Measurements from ENCODE around the gene AUTS2. TPM values are rescaled to one million over a fixed set of nuclear protein-coding genes. Genes with fewer than 3 reads are reported as not detected.

Gene AUTS2
- total RNA-seq, 1 donor from 2014 or later = 119 TPM

DNA sequence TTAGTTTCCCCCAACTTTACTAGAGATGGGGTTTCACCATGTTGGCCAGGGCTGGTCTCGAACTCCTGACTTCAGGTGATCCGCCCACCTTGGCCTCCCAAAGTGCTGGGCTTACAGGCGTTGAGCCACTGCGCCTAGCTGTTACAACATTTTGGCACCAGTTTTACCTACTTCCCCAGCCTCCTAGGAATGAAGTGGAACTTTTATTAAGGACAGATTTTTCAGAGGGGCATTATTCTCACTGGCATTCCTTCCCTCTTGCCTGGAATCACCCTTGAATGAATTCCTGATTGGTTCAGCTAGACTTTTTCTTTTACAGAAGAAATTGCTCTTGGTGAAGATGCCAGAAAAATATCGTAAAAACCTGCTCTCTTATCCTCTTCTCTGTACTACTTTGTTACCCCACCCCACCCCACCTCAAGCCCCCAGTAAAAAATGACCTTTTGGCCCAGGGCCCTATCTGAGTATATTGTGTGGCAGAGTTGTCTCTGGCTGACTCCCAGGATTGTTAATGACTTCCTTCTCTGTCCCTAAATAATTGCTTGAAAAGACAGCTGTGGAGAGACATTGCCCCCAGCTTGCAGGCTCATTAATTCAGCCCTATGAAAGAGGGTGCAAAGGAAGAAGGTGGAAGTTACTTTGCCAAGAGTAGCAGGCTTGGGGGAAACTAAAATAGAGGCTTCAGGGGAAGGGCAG, 189.6 kb downstream of the AUTS2 start:
- no peak for DNase-seq (ENCODE audit: low spot score)

DNA sequence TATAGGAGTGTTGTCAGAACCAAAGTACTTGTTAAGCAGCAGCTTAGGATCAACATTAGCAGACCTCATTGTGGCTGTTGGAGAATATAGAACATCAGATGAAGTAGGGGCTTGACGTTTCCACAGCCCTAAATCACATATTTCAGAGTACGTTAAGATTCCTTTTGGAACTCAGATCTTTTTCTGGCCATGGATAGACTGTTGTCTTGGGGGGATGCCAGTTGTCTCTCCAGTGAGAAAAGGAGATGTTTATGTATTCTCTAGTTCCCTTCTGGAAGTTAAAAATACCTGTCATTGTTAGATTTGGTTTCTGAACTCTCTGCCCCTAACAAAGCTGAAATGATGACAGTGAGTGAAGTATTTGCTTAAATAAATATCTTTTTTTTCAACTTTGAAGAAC, 191.3 kb downstream of the AUTS2 start:
- DNase-seq (ENCODE audit: low spot score) = no peak

GRCh38 chr7:69790977-69791724, 192.9 kb downstream of the AUTS2 start:
- DNase-seq (ENCODE audit: low spot score) = no peak

DNA sequence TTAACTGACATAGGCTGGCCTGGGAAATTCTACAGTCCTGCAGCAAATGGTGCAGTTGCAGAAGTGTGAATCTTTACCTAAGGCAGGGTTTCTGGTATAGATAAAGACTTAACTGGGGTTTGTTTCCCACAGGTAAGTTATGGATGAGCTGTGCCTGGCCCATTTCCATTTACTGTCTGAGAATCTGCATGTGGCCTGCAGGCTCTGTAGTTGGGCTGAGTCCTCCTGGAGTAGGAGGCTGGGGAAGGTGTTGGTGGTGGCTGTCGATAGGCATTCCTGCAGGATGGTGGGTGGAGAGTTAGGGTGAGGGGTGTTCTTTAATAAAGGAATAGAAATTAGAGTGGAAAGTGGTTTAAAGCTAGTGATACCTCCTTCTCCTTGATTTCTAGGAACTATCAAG, 193.5 kb downstream of the AUTS2 start:
- no peak for DNase-seq (ENCODE audit: low spot score)

GRCh38 chr7:69795932-69796331, 197.7 kb downstream of the AUTS2 start:
- DNase-seq (ENCODE audit: low spot score) = no peak

GRCh38 chr7:69796416-69796815, 198.1 kb downstream of the AUTS2 start:
- no peak for DNase-seq (ENCODE audit: low spot score)

- DNase-seq (ENCODE audit: low spot score) = no peak
Observed at GRCh38 chr7:69799048-69799697, 200.9 kb downstream of the AUTS2 start.

DNA sequence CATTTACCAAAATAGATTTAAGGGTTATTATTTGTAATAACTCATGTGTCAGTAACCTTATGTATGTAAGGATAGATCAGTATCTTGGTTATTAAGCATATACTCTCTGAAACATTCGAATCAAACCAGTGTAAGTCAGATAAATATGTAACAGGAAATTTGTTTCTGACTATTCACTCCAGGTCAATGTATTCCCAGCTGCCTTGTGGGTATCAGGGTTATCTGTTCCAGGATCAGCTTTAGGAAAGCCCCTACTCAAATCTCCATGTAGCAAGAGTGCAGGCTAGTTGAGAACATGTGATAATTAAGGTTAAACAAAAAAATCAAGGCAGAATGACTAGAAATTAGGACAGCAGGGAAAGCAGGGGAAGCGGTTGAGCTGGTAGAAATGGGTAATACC, 201.7 kb downstream of the AUTS2 start:
- no peak for DNase-seq (ENCODE audit: low spot score)

- DNase-seq (ENCODE audit: low spot score) = no peak
Observed at GRCh38 chr7:69800495-69800894, 202.2 kb downstream of the AUTS2 start.

DNA sequence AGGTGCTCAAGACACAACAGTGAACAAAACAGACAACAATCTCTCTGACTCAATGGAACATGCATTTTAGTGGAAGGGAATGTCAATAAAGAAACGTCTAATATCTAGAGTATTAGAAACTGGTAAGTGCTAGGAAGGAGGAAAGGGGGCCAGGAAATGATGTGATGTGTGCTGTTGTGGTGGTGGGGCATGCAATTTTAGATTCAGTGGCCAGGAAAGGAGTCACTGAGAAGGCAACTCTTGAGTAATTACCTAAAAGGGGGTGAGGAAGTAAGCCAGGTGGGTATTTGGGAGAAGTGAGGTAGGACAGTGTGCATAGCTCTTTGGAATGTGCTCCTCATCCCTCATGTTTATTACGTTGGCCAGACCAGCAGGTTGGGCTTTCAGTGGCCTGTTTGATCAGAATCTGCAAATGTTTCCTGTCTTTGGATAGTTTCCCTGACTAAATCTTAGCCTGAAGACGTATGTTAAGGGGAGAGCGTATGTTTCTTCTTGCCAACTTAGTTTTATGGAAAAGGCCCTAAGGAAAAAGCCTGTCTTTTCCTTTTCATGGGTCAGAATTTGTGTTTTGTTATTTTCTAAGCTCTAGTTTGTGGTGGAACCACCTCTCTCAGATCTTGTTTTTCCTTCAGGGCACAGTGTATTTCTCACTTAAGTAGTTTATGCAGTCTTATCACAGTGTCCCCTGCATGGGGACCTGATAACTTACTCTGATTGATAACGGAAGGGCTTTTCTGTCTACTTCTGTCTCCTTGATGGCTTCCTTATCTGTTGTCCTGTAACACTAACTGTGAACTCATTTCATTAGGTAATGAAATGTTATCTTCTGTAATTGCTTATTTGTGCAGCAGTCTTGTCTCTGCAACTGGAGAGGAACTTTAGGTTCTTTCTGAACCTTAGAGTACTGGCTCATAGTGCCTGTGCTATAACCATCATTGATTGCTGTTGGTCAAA, 203.7 kb downstream of the AUTS2 start:
- DNase-seq (ENCODE audit: low spot score) = no peak

DNA sequence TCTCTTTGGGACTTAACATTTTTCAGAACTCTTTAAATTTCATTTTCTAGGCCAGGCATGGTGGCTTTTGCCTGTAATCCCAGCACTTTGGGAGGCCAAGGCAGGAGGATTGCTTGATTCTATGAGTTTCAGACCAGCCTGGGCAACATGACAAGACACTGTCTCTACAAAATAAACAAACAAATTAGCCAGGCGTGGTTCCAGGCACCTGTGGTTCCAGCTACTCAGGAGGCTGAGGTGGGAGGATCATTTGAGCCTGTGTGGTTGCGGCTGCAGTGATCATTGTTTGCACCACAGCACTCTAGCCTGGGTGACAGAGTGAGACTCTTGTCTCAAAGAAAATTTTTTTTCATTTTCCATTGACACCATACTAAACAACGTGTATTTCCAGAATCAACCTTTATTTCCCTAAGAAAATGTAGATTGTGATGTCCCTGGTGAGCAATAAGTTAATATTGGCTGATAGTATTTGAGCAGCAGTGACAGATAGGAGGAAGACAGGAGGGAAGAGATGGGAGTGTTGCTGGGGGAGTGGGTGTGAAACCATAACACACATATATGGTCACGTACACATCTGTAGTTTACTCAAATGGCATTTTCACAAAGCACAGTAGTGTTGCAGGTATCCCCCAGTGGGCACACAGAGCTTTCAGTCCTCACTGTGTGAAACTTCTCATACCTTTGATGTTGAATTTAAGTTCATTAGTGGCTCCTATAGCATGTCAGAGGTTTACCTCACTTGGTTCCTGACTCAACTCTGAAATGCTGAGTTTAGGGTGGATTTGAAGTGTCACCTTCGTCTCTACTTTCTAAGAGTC, 205.6 kb downstream of the AUTS2 start:
- DNase-seq (ENCODE audit: low spot score) = no peak

DNA sequence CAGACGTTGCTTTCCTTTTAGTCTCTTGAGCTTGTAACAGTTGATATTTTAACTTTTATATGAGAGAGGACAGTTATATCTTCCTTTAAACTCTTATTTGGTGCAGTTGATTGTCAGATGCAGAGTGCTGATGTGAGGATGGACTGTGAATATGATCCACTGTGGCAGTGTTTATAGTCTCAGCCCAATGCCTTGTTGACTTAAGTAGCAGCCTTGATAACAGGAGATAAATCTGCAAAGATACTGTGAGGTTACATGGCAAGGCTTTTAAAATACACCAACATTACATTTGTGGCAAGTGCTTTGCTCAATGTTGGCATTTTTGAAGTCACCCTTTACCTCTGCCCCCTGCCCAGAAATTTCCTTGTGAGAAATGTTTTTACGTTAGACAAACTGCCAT, 206.7 kb downstream of the AUTS2 start:
- no peak for DNase-seq (ENCODE audit: low spot score)

DNA sequence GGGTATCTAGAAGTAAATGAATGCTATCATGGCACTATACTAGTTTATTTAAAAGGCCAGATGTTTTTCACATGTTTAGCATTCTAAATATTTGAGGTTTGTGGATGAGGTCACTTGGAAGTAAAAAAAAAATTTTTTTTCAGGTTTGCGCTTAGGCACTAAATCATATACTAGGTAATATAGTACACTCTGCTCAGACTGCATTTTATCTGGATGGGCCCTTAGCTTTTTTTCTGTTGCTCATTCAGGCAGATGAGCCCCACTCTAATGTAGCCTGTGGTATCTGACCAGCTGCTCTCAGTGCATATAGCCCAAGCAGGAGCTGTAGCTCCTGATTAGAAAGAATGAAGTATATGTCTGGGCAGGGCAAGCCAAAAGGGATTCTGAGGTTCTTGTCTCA, 210.1 kb downstream of the AUTS2 start:
- no peak for DNase-seq (ENCODE audit: low spot score)

GRCh38 chr7:69811476-69812308, 213.4 kb downstream of the AUTS2 start:
- DNase-seq (ENCODE audit: low spot score) = no peak

DNA sequence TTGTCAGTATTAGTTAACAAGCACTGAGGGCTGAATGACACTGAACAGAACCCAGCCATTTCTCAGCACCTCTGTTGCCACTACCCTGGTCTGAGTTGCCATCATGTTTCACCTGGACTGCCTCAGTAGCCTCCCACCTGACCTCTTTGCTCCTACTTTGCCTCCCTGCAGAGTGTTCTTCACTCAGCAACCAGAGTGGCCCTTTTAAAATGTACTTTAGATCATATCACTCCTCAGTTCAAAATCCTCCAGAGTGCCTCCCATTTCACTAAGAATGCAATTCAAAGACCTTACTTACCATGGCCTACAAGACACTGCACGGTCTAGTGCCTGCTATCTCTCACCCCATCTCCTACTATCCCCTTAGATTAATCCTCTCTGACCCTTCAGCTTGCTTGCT, 214.5 kb downstream of the AUTS2 start:
- no peak for DNase-seq (ENCODE audit: low spot score)

- DNase-seq (ENCODE audit: low spot score) = no peak
Observed at GRCh38 chr7:69813637-69814240, 215.5 kb downstream of the AUTS2 start.

DNA sequence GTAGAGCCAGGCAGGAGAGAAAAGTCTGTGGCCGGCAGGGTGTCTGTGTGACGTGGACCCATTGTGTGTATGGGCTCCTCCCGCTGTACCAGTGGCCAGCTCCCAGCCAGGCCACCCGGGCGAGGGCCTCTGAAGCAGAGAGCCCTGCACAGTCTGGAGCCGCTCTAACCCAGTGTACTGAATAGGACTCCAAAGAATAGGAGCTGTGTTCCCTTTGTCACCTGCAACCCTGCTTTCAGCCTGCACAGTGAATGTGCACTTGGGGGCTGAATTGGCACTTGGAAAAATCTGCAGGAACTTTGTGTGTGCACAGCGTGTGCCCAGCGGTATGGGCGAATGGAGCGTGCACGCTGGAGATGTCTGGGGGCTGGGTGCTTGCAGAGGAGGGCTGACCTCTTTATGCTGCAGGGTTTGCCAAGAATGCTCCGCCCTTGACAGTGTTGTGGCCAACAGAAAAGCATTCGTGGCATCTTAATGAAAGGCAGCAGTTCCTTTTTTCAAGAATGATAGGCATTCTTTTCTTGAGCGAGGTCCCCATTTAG, 216.2 kb downstream of the AUTS2 start:
- DNase-seq (ENCODE audit: low spot score) = no peak

GRCh38 chr7:69816501-69816900, 218.2 kb downstream of the AUTS2 start:
- DNase-seq (ENCODE audit: low spot score) = no peak

DNA sequence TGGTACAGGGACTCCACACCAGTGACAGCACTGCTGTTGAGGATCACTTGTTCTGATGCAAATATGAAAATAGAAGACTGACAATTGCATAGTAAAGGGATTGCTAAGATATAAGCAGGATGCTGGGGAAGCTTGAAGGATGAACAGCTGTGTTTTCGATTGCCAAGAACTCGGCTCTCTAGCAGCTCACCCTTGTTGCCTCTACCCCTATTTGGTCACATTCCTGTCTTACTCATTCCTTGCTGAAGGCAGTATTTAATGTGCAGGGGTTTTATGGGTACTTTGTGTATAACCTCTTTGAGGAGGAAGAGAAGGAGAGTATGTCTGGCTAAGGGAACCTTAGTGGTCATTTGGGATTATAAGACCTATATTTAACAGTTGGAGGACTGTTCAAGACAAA, 218.8 kb downstream of the AUTS2 start:
- no peak for DNase-seq (ENCODE audit: low spot score)
